GM15510 (cell line): ENCODE measurements around the gene NCBP2L.

Experiments
- POLR2A ChIP-seq: IDR thresholded peaks from 3 replicates; pipeline ENCODE4 v1.6.1; 2011; ENCODE audit warnings: borderline replicate concordance; ENCODE audit not compliant: insufficient read length; ENCODE audit errors: extremely low read depth

Gene NCBP2L

DNA sequence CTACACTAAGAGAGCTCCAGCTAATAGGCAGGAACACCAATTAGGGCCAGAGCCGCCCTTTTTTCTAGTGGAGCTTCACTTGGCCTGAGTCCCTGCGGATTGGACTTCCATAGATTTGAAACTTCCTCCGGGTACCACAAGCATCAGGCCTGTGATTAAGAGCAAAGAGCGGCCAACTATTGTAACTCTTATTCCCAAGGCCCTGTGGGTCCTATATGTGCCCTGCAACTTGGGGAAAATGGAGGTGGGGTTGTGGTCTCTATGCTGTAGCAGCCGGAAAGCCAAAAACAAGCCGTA lies at the start of gene NCBP2L:
NCBP2L (plus strand) TSS at position 198 of the 297 bp plus-strand sequence. CDS start 16,488 bp downstream, outside the sequence.
- no peak for TF ChIP-seq POLR2A

DNA sequence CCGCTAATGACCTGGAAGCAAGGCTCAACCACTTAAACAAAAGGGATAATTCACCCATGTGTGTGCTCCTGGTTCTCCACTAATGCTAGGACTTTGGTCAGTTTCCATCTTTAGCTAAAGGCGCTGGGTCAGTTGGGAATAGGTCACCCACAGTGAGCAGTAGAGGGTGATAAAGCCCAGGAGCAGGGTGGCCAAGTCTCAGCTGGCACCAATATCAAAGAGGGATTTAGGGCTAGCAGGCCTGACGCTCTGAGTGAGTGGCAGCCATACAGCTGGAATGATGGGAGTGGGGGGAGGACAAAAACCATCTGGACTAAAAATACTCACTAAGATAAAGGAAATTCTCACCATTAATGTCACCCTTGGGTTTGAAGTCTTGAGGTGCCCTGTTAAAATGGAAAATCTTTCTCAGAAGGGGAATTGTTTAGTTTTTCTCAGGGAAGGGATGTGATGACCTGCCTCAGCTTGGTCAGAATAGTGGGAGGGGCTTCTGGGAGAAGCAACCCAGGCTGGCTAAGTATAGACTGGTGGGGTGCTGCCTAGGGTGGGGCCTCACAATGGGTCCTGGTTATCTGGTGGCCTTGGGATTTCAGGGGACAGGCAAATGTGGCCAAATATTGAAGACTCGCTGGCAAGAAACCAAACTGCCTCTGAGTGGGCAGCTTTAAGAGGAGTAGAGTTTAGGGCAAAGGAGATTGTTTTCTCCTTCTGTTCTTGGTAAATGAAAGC lies 49.0 kb upstream of the NCBP2L start:
- no peak for TF ChIP-seq POLR2A

DNA sequence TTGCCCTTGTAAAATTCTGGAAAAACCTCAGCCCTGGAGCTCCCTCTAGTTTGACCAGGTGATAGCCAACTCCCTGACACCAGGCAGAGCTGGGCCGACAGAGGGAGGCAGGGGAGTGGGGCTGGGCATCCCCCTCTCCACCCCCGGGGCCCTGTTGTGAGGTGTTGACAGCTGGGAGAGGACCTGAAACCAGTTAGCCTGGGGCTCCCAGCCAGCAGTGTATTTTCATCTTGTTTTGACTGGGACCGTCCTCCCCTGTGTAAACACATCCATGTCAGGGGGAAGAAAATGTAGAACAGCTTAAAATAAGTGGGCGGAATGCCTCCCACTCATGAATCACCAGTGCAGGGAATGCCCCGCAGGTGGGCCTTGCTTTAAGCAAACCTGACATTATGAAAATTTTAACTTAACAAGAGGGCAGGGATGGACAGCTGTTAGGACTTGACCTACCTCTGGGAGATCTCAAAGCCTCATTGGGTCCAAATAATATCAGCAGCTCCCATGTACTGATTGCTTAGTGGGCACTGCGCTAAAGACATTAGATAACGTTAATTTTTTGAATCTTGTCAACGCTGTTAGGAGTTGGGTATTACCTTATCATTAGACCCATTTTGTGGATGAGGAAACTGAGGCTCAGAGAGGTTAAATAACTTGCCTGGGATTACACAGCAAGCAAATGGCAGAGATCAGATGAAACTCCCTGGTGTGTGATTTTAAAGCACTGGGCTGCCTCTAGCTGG lies 47.8 kb upstream of the NCBP2L start:
- no peak for TF ChIP-seq POLR2A

DNA sequence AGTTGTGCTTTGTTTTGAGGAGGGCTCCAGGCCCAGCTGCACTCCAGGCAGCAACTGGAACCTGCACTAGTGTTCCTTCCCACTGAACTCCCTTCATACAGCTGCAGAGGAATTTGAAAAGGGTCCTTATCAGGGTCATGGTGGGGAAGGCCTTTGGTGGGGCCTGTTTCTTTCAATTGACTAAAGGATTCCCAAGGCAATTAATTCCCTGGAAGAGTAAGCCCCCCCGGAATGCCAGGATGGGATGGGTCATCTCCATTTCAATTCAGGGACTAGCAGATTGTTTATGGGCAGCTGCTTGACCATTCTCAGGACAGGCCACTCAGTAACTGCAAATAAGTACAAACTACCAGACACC lies 47.3 kb upstream of the NCBP2L start:
- TF ChIP-seq POLR2A: no peak

DNA sequence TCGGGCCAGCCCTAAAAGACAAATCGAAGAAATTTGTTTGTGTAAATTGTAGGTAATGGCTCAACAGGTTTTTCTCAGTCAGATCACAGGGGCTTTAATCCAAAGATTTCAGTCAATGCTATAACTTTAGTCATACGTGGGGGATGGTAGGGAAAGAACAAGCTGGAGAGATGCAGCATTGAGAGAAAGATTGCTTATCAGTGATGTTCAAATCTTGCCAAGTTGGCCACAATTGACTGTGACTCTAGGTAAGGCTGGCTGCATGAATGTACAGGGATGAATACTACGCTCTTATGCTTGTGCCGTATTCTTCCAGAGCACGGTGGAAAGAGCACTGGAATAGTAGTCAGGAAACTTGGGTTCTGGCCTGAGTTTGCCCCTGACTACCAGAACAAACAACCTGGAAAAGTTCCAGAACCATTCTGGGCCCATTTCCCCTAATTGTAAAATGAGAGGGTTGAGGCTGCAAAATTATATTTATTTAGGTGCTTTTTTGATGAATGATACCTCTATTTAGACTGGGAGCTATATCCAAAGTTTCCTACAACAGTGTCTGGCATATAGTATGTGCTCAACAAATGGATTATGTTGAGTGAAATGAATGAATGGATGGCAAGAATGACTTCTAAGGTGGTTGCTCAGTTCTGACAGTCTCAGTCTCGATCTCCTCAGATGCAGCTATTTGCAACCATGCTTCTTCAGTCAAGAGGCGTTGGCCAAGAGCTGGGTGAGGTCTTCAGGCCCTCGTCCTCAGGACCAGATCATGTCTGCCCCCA lies 46.4 kb upstream of the NCBP2L start:
- no peak for TF ChIP-seq POLR2A

DNA sequence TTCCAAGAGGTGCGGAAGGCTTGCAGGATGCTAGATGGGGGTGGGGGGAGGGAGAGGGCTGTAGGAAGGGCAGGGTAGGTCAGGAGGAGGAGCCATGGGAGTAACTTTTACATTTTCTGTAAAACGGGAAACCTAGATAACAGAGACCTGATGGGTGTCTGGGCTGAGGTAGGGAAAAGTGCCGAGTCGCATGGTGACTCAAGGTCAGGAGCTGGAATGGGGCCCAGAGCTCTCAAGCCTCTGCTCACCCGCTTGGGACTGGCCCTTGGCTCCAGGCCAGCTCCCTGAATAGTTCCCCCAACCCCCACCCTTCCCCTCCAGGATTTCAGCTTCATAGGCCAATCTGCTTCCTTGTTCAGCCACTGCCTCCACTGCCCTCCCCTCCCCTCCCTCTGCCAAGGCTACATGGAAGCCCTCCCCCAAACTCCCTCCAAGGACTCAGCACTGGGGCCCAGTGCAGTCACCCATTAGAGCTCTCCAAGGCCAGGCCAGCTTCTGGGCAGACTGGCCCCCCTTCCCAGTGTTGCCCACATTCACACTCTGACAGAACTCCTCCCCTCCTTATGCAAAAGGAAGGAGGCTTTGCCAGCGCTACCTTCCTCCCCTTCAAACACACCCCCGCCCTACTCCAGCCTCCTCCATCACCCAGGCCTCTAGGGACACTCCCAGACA lies 45.6 kb upstream of the NCBP2L start:
- no peak for TF ChIP-seq POLR2A

DNA sequence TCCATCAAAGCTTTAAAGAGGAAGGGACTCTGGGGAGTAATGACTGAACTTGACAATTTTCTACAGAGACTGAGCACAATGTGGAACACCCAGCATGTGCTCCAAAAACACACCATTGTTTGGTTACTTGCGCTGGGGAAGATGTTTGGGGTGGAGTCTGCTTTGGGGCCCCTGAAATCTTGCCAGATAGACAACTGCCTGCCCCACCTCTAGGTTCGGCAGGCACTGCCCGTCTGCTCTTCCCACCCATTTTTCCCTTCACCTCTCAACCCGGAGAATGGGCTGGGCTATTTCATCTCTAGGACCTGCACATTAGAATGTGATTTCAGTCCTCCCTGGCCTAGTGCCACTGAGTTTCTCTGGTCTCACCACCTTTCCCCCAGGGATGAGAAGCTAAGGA lies 43.8 kb upstream of the NCBP2L start:
- no peak for TF ChIP-seq POLR2A

DNA sequence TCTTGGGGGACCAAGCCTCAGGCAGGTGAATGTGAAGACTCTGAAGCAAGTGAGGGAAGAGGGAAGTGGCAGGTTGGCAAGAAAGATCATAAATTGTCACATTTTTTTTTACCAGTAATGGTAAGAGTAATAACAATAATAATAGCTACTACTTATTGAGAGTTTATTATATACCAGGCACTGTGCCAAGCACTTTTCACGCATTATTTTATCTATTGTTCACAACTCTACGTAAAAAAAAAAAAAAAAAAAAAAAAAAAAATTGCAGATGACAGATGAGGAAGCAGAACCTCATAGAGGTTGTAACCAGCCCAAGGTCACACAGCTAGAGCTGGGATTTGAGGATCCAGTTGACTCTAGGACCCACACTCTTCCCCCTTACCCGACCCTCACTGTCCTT lies 42.9 kb upstream of the NCBP2L start:
- no peak for TF ChIP-seq POLR2A

DNA sequence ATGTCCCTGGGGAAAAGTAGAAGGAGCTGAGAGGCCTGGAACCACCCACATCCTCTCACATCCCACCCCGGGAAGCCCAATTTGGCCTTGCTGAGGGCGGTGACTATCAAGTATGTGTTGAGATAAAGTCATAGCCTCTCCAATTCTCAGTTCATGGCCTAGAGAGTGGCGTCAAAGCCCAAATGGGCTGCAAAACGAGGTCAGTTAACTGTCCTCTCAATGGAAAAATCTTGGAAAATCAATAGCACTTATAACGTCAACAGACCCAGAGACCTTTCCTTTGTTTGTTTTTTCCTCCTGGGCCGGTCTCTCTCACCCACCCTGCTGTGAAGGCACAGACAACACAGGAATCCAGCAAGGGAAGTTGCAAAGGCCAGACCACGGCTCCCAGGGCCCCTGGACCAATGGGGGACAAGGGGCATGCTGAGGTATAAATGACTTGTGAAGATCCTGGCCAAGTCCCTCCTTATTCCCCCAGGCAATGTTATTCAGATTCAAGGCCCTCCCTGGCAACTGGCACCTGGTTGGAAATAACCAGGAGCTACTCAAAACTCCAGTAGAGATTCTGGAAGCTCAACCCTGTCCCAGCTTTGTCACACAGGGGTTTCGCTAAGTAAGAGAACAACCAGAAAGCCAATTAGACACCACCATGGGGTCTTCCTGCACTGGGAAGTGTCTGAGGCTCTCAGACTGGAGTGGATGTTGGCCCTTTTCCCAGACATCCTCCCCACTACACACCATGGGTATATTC lies 40.6 kb upstream of the NCBP2L start:
- no peak for TF ChIP-seq POLR2A

DNA sequence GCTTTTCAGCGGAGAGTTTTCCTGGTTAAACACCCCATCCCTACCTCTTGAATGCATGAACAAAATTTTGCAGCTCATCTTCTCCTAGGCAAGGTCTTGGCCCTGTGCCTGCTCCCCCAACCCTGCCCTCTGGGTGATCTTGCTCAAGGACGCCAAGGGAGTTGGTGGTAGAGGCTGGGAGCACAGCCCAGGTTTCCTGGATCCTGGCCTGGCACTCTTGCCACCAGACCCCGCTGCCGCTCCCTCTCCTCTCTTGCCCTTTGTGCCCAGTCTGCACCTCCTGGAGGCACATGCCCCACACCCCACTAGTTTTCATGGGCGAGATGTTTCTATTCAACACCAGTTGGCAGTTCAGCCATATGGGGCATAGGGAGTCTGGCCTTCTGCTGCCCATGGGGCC lies 39.3 kb upstream of the NCBP2L start:
- TF ChIP-seq POLR2A: no peak

DNA sequence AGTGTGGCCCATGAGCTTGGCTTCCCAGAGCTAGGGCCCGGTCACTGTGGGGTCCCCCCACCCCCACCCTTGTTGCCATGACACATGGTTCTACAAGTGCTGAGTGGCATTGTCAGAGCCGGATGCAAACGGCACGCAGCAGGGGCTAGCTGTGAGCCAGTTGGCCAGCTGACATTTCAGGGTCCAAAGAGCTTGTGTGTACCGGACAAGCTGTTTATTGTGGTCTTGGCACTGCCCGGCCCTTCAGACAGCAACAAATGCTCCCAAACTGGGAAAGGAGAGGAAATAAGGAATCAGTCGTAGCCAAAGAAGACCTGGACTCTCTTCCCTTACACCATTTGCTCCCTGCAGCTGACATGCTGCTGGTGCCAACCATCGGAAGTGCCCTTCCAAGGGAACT lies 38.8 kb upstream of the NCBP2L start:
- TF ChIP-seq POLR2A: no peak

DNA sequence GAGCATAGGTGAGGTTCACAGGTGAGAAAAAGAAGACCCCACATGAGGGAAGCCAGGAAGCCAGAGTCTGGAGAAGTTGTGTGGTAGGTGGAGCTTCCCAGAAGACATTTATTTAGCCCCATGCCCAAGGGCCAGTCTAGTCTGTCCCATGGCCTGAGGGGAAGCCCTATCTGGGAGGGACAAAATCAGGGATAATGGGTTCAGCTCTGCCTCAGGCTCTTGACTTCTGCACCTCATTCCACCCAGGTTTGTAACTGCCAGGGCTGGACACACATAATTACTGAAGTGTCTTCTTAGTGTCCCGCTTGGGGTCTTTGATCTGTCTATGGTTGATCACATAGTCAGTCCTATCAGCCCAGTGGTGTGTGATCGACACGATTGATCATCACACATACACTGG lies 38.0 kb upstream of the NCBP2L start:
- no peak for TF ChIP-seq POLR2A

DNA sequence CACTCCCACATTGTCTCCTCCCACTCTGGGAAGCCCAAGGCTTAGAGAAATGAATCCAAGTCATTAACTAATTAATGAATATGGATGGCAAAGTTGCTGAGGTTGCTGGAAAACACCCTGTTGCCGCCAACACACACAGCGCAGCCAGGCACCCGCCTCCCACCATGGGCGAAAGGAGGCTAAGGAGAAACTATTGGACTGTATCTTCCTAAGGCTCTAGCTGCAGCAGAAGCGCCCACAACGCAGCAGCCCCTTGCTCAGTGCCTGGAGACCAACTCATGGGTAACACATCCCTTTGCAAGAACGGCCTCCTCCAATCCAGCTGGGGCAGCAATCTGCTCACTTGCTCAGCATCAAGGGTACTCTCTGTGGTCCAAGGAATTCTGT lies 36.1 kb upstream of the NCBP2L start:
- no peak for TF ChIP-seq POLR2A

DNA sequence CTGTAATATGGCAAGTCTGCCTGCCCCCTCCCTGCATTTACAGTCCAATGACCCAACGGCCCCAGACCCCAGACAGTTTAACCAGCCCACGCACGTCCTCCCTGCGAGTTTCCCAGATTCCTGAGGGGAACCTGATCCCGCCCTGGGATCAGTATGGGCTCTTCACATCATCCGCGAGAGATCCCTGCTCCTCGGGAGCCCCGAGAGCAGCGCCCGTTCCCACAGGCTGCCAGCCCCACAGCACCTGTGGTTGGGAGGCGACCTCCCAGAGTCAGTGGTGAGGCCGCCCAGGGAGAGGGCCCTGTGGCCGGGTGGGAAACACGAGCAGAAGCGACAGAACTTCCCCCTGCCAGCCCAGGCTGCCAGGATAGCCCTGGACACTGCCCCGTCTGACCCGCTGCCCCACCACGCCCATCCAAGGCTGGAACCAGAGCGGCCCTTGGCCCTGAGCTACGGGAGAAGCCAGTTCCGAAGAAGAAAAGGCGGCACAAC lies 34.8 kb upstream of the NCBP2L start:
- TF ChIP-seq POLR2A: no peak
